NCI-H2227 (cell line): ENCODE data around the gene AMN.

Source experiments
- DNase-seq: peaks from one replicate; lab custom pipeline; 2025; ENCODE audit not compliant: unreplicated experiment; lab: John Stamatoyannopoulos, UW

AMN gene

DNA sequence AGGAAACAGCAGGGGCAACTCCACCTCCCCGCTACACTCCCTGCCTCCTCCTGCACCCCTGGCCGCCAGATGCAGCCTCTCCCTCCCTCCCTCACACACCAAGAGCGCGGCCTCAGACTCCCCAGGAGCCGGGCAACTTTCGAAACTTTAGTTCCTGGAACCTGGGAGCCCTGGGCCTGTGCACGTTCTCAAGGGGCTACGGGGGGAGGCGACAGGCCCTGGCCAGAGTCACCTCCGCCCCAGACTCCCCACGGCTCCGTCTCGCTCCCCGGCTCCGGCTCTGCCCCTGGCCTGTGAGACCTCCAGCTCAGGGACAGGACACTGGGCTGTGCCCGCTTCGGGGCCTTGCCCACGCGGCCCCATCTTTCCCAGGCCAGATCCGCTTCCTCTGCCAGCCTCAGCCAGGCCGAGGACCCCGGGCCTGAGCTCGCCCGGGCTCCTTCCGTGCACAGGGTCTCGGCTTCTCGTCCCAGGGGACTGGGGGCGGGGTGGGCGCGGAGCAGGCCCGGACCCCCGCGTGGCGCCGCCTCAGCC is 5.5 kb downstream of the AMN start:
- no peak for DNase-seq

GRCh38 chr14:102928412-102929240 is 6.2 kb downstream of the AMN start:
- peak; percentile 78 for DNase-seq

- no peak for DNase-seq
Measured at GRCh38 chr14:102929241-102930137, 7.0 kb downstream of the AMN start.

DNA sequence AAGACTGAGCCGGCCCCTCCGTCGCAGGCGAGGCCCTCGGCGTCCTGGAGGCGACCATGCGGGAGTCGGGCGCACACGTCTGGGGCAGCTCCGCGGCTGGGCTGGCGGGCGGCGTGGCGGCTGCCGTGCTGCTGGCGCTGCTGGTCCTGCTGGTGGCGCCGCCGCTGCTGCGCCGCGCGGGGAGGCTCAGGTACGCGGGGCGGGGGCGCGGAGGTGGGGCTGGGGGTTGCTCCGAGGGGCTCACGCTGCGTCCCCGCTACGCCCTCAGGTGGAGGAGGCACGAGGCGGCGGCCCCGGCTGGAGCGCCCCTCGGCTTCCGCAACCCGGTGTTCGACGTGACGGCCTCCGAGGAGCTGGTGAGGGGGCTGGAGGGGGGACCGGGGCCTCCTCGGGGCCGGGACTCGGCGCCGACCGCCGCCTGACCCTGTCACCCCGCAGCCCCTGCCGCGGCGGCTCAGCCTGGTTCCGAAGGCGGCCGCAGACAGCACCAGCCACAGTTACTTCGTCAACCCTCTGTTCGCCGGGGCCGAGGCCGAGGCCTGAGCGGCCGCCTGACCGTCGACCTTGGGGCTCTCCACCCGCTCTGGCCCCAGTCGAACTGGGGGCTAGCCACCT is 7.8 kb downstream of the AMN start:
- DNase-seq: peak; percentile 40

- no peak for DNase-seq
Measured at GRCh38 chr14:102930753-102931579, 8.5 kb downstream of the AMN start.

- DNase-seq: no peak
Measured at GRCh38 chr14:102931580-102932285, 9.3 kb downstream of the AMN start.

GRCh38 chr14:102932484-102933248 is 10.2 kb downstream of the AMN start:
- no peak for DNase-seq

DNA sequence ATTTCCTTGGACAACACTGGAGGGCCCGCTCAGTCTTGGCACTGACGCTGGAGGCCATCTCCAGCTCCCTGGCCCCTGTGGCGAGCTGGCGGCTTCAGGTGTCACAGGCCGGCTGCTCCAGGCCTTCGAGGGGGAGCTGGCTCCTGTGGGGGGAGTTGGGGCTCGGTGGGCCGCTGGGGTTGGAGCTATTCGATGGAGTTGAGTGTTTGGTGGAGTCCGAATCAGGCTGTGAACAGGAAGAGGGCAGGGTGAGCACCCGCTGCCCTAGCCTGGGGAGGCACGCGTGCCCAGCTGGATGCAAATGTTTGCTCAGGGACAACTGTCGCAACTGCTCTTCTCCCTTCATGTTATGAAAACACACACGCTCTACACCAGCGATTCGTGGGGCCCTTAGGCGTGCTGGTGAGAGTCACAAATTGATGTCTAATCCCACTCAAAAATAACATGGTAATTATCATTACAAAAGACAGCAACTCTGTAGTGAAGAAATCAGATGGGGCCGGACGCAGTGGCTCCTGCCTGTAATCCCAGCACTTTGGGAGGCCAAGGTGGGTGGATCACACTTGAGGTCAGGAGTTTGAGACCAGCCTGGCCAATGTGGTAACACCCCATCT is 11.3 kb downstream of the AMN start:
- DNase-seq: no peak

DNA sequence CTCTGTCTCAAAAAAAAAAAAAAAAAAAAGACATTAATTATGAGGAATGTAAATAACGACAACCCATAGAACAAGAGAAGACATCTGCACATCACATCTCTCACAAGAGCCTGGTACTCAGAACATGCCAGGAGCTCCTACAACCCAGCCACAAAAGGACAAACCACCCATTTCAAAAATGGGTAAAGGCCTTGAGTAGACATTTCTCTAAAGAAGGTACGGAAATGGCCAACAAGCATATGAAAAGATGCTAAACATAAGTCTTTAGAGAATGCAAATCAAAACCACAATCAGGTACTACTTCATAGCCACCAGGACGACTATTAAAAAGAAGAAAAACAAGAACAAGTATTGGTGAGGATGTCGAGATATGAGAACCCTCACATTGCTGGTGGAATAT is 13.3 kb downstream of the AMN start:
- no peak for DNase-seq

DNA sequence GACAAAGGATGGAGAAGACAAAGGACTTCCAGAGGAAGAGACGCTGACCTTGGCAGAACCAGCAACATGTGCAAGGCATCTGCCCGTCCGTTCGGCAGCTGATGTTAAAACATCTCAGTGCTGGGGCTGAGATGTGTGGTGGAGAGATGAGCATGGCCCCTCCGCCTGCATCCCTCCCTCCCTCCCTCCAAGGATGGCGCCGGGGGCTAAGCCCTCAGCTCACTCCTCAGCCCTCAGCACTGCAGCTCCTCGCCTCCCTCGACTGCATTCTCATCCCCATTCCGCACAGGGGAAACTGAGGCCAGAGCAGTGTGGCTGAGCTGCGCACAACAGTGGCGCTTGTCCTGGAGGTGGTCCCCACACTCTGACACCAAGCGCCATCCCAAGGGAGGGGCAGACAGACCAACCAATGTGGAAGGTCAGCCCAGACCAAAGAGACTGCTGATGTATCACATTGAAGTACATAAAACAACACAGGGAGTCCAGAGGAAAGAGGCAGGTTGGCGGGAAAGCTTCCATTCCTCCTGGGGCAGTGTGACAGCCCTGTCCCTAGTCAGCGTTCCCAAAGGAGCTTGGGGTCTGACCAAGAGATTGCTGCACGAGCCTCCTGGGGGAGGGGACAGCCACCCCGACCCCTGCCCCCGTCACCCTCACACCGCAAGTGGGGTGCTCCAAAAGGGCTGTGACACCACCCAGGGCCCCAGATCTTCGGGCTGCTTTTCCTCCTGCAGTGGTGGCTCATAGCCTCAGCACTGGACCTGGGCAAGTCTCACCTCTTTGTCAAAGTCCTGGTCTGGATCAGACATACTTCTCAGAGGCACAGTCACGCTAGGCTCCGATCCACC is 15.1 kb downstream of the AMN start:
- DNase-seq: no peak

- no peak for DNase-seq
Measured at GRCh38 chr14:102938191-102938590, 15.7 kb downstream of the AMN start.

DNA sequence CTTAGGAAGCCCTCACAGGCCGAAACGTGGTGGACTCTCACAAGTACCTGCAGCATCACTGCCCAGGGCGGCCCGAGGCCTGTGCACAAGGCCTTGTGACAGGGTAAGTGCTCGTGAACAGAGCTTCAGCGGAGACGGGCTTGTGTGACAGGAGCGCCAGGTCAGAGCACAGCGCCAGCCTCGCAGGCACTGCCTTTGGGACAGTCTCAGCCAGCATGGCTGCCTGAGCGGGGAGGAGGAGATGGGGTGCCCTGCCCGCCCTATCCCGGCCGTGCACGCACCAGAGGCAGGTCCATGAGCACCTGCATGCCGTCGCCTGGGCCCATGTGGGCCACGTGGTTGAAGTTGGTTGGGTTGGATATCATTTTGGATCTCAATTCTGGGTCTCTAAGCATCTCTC is 16.9 kb downstream of the AMN start:
- no peak for DNase-seq

DNA sequence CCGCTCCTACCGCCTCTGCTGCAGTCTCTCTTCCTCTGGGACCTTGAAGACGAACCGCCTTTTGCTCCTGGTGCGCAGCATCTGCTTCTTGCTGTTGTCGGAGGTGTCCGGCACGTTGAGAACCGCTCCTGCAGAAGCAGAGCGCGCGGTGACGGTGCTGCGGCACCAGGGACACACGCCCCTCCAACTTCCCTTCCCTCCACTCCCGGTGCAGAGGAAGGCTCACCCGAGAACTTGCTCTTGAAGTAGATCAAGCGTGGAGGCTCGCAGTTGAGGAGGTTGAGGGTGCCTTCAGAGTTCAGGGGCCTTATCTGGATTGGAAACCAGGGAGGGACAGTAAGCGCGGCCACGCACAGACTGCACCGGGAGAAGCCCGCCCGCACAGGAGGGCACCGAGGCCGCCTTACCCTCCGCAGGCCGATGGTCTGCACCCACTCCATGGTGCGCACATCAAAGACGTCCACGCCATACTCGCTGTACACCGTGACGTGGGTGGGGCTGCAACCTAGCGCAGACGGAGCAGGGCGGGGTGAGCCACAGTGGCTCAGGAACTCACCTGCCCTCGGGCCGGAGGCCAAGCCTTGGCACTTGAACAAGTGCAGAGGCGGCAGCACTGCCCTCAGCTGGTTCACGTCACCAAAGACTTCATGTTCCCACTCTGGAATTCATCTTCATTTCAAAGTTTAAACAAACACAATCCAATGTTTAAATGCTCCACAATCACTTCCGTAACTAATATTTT is 17.5 kb downstream of the AMN start:
- DNase-seq: no peak

- DNase-seq: no peak
Measured at GRCh38 chr14:102940729-102941362, 18.4 kb downstream of the AMN start.

DNA sequence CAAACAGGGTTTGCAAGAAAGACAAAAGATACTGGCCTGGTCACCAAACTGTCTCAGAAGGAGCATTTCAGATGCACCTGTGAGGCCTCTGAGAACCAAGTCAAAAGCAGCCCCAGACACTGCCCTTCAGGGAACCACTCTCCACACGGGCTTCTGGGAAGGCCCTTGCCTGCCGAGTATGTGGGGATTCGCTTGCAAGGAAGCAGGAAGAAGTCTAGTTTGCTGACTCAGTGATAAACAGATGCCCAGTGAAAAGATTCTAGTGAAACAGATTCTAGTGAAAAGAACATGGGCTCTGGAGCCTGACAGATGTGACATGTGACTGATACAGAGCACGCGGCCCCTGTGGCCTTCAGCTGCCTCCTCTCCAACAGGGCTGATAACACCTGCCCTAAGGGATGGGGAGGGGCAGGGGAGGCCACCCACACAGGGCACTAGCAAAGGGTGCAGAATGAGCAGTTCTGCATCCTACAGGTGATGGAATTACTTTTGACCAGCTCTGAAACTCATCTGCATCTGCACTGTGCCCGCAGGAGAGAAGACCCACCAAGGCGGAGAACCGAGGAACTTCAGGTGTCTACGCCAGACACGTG is 19.1 kb downstream of the AMN start:
- no peak for DNase-seq

GRCh38 chr14:102942069-102942468 is 19.6 kb downstream of the AMN start:
- DNase-seq: no peak
